ENCODE data around the gene ADARB1.
"Not testable (repeated sequence)": the region's sequence is repeated elsewhere in the genome, so short reads cannot be mapped to it uniquely, and the experiment has no call there.

ADARB1 gene

DNA sequence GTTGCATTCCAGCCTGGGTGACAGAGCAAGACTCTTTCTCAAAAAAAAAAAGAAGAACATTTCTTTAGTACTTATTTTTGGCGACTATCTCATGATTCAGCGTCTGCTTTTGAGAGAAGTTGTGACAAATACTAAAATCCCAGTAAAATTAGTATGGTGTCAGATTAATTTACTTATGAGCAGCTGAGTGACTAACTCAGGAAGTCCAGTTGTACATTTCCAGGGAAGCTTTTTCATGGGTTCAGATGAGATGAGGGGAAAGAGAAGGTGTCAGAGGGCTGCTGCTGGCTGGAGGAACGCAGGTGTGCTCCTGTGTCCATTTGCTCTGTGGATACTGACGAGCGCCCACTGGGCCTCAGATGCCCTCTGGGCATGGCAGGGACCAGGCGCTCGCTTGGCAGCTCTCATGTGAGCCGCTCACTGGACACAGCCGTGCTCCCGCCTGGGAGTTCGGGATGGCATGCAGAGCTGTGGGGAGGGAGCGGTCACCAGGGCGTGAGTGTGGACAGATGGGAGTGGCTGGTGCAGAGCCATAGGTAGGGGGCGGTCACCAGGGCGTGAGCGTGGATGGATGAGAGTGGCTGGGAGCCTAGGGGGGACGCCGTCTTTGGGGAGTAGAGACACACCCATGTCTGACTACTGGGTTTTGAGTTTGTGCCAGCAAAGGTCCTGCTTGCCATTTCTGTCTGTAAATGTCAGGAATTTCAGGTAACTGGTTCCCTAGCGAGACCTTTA, 55.0 kb downstream of the ADARB1 start:
- Histone ChIP-seq H3K36me3 (ENCODE audit: control insufficient read depth, insufficient read depth, low read length) (peaks cover 6% of the 10 kb centered on the region), H3K4me3 (ENCODE audit: extremely low read depth, insufficient read depth, low read length, poor library complexity, severe bottlenecking) (no peak overlapping the region), H3K27ac (ENCODE audit: low read depth, low read length, severe bottlenecking) (no peak overlapping the region), H3K4me1 (ENCODE audit: control insufficient read depth, insufficient read depth, low read length, poor library complexity, severe bottlenecking) (peaks cover 12% of the 10 kb centered on the region), H3K9me3 (ENCODE audit: control insufficient read depth, low read length) (no peaks in the 10 kb centered on the region)
- 89 to 93% methylated on average over 11 to 17 of the region's 19 CpGs for WGBS, 2 experiments (ENCODE audit: insufficient coverage in 2 of 2)

DNA sequence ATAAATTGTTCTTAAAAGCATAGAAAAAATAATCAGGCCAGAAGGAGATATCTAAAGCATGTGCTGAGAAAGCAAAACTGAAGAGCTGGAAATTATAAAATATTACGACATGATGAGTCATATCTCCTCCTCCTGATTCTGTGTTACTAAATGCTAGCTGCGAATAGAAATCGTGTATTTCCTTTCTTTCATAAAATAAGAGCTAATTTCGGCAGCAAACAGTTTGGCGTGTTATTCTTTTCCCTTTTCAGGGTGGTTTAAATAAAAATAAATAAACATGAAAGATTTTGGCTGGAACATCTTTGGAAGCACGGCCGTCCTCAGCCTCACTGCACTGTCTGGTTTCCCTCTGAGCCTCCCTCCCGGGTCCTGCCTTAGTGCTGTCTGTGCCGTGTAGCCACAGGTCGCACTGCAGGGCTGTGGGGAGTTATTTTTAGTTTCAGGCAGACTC, 56.0 kb downstream of the ADARB1 start:
- H3K36me3 ChIP-seq (ENCODE audit: control insufficient read depth, insufficient read depth, low read length): peaks cover 6% of the 10 kb centered on the region
- no peaks in the 10 kb centered on the region for H3K9me3 ChIP-seq (ENCODE audit: control insufficient read depth, low read length)
- H3K27ac ChIP-seq (ENCODE audit: low read depth, low read length, severe bottlenecking): no peak overlapping the region
- no peak overlapping the region for H3K4me3 ChIP-seq (ENCODE audit: extremely low read depth, insufficient read depth, low read length, poor library complexity, severe bottlenecking)
- WGBS, 2 experiments (ENCODE audit: insufficient coverage in 2 of 2): 92 to 94% methylated on average over 4 to 7 of the region's 10 CpGs
- H3K4me1 ChIP-seq (ENCODE audit: control insufficient read depth, insufficient read depth, low read length, poor library complexity, severe bottlenecking): peaks cover 14% of the 10 kb centered on the region

- no peak overlapping the region for H3K27ac ChIP-seq (ENCODE audit: low read depth, low read length, severe bottlenecking)
- no peak overlapping the region for H3K4me3 ChIP-seq (ENCODE audit: extremely low read depth, insufficient read depth, low read length, poor library complexity, severe bottlenecking)
- 93 to 94% methylated on average over 10 to 14 of the region's 17 CpGs for WGBS, 2 experiments (ENCODE audit: insufficient coverage in 2 of 2)
- no peaks in the 10 kb centered on the region for H3K9me3 ChIP-seq (ENCODE audit: control insufficient read depth, low read length)
- H3K4me1 ChIP-seq (ENCODE audit: control insufficient read depth, insufficient read depth, low read length, poor library complexity, severe bottlenecking): peaks cover 26% of the 10 kb centered on the region
- peaks cover 6% of the 10 kb centered on the region for H3K36me3 ChIP-seq (ENCODE audit: control insufficient read depth, insufficient read depth, low read length)
Measured at GRCh38 chr21:45131537-45131999, 57.2 kb downstream of the ADARB1 start.

DNA sequence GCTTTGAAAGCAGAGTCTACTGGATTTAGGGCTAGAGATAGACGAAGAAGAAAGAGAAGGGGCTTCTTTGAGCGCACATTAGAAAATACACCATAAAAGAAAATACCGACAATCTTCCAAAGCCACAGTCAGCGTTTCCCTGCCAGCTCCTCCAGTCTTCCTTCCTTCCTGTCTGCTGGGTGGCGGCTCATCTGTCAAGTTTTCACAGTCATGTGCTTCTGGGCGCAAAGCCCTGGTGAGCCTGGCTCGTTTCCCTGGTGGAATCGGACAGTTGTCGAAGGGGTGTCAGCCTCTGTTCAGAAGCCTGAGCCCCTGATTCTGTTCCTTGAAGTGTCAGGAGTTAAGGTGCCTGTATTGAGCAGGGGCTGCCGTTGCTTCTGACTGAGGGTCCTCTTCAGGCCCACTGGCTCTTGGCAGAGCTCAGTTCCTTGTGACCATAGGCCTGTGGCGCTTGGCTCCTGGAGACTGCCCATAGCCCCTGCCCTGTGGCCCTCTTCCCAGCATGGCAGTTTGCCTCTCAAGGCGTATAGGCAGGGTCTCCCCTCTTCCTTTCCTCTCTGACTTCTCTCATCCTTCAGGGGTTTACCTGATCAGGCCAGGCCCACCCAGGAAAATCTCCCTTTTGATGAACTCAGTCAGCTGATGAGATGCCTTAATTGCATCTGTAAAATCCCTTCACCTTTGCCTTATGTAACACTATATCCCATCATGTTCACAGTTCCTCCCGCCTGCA, 58.6 kb downstream of the ADARB1 start:
- Histone ChIP-seq H3K36me3 (ENCODE audit: control insufficient read depth, insufficient read depth, low read length) (peaks cover 6% of the 10 kb centered on the region), H3K4me1 (ENCODE audit: control insufficient read depth, insufficient read depth, low read length, poor library complexity, severe bottlenecking) (peaks cover 27% of the 10 kb centered on the region), H3K4me3 (ENCODE audit: extremely low read depth, insufficient read depth, low read length, poor library complexity, severe bottlenecking) (no peak overlapping the region), H3K9me3 (ENCODE audit: control insufficient read depth, low read length) (no peaks in the 10 kb centered on the region), H3K27ac (ENCODE audit: low read depth, low read length, severe bottlenecking) (no peak overlapping the region)
- 94% methylated on average over 10 of the region's 13 CpGs for WGBS, 2 experiments (ENCODE audit: insufficient coverage in 2 of 2)

DNA sequence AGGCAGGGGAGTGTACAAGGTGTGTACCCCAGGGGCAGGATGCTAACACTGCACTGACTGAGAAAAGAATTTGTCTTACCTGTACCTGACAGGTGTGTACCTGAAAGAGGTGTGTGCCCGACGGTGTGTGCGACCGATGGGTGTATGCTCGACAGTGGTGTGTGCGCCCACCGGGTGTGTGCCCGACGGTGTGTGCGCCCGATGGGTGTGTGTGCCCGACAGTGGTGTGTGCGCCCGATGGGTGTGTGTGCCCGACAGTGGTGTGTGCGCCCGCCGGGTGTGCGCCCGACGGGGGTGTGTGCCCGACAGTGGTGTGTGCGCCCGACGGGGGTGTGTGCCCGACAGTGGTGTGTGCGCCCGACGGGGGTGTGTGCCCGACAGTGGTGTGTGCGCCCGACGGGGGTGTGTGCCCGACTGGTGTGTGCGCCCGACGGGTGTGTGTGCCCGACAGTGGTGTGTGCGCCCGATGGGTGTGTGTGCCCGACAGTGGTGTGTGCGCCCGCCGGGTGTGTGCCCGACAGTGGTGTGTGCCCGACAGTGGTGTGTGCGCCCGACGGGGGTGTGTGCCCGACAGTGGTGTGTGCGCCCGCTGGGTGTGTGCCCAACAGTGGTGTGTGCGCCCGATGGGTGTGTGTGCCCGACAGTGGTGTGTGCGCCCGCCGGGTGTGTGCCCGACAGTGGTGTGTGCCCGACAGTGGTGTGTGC, 59.3 kb downstream of the ADARB1 start:
- not testable (repeated sequence) for H3K9me3 ChIP-seq (ENCODE audit: control insufficient read depth, low read length); H3K27ac ChIP-seq (ENCODE audit: low read depth, low read length, severe bottlenecking); H3K4me3 ChIP-seq (ENCODE audit: extremely low read depth, insufficient read depth, low read length, poor library complexity, severe bottlenecking); H3K36me3 ChIP-seq (ENCODE audit: control insufficient read depth, insufficient read depth, low read length)
- H3K4me1 ChIP-seq (ENCODE audit: control insufficient read depth, insufficient read depth, low read length, poor library complexity, severe bottlenecking): peaks cover 27% of the 10 kb centered on the region
- 97 to 99% methylated on average over 19 to 49 of the region's 60 CpGs for WGBS, 2 experiments (ENCODE audit: insufficient coverage in 2 of 2)

DNA sequence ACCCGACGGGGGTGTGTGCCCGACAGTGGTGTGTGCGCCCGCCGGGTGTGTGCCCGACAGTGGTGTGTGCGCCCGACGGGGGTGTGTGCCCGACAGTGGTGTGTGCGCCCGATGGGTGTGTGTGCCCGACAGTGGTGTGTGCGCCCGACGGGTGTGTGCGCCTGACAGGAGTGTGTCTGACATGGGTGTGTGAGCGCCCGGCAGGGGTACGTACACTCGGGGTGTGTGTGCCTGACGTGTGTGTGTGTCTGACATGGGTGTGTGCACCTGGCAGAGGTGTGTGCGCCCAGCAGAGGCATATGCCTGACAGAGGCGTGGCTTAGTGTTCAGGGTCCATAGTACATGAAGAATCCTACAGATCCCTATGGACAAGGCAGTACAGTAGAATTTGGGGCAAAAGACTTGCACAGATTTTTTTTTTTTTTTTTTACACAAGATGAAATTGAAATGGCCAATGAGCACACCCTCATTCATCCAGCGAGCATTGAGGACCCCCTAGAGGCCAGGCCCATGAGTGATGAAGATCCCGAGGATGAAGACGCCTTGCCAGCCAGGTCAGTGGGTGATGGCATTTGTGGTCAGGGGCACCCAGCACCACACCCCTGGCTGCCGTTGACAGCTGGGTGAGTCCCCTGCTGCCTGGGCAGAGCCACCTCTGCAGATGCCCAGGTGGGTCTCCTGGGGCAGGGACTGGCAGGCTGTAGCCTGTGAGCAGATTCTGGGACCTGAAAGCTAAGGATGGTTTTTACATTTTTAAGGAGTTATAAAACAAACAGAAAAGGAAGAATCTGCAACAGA, 60.1 kb downstream of the ADARB1 start:
- Histone ChIP-seq H3K4me1 (ENCODE audit: control insufficient read depth, insufficient read depth, low read length, poor library complexity, severe bottlenecking) (peaks cover 20% of the 10 kb centered on the region), H3K27ac (ENCODE audit: low read depth, low read length, severe bottlenecking) (no peak overlapping the region), H3K9me3 (ENCODE audit: control insufficient read depth, low read length) (no peaks in the 10 kb centered on the region), H3K36me3 (ENCODE audit: control insufficient read depth, insufficient read depth, low read length) (peaks cover 6% of the 10 kb centered on the region), H3K4me3 (ENCODE audit: extremely low read depth, insufficient read depth, low read length, poor library complexity, severe bottlenecking) (no peak overlapping the region)
- 96 to 97% methylated on average over 17 to 21 of the region's 29 CpGs for WGBS, 2 experiments (ENCODE audit: insufficient coverage in 2 of 2)

DNA sequence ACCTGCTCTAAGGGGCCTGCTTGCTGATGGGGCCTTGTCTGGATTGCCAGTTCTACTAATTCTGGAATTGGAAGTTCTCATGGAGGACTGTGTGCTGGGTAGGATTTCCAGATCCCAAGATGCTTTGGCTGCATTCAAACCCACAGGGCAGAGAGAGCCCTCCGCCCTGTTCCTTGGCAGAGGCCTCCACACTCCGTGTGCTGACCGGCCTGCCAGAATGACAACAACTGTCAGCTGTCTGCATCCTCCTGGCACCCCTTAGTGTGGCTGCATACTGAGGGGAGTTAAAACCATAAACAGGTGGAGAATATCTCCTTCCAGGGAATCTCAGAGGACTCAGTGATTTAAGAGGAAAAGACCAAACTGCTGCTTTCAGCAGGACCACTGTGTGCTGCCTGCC, 60.7 kb downstream of the ADARB1 start:
- Histone ChIP-seq H3K27ac (ENCODE audit: low read depth, low read length, severe bottlenecking) (no peak overlapping the region), H3K9me3 (ENCODE audit: control insufficient read depth, low read length) (no peaks in the 10 kb centered on the region)
- WGBS, 2 experiments (ENCODE audit: insufficient coverage in 2 of 2): 92 to 100% methylated on average over 3 of the region's 3 CpGs

DNA sequence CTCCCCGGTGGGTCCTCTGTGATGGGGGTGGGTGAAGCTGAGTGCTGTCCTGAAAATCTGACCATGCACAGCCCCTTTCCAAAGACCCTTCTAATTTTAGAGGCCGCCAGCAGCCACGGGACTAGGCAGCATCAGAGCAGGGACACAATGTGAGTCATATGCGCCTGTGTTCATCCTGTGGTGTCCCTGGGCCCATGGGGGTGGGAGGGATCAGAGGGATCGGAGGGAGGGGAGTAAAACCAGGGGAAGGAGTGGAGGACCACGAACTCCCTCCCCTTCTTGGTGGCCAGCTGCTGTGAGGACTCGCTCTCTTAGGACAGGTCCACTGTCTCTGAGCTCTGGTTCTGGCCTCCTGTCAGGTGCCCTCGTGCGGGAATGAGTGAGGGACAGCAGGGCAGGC, 61.5 kb downstream of the ADARB1 start:
- WGBS, 2 experiments (ENCODE audit: insufficient coverage in 2 of 2): 78 to 92% methylated on average over 3 to 6 of the region's 9 CpGs
- no peak overlapping the region for H3K4me3 ChIP-seq (ENCODE audit: extremely low read depth, insufficient read depth, low read length, poor library complexity, severe bottlenecking)
- H3K36me3 ChIP-seq (ENCODE audit: control insufficient read depth, insufficient read depth, low read length): peaks cover 6% of the 10 kb centered on the region
- no peak overlapping the region for H3K27ac ChIP-seq (ENCODE audit: low read depth, low read length, severe bottlenecking)
- no peaks in the 10 kb centered on the region for H3K9me3 ChIP-seq (ENCODE audit: control insufficient read depth, low read length)
- H3K4me1 ChIP-seq (ENCODE audit: control insufficient read depth, insufficient read depth, low read length, poor library complexity, severe bottlenecking): peaks cover 19% of the 10 kb centered on the region

More for the DNA sequence above, 60.7 kb downstream of the ADARB1 start:
- Histone ChIP-seq H3K36me3 (ENCODE audit: control insufficient read depth, insufficient read depth, low read length) (peaks cover 6% of the 10 kb centered on the region), H3K4me1 (ENCODE audit: control insufficient read depth, insufficient read depth, low read length, poor library complexity, severe bottlenecking) (peaks cover 19% of the 10 kb centered on the region), H3K4me3 (ENCODE audit: extremely low read depth, insufficient read depth, low read length, poor library complexity, severe bottlenecking) (no peak overlapping the region)

GRCh38 chr21:45136500-45136899, 62.1 kb downstream of the ADARB1 start:
- WGBS, 2 experiments (ENCODE audit: insufficient coverage in 2 of 2): 93 to 97% methylated on average over 7 of the region's 8 CpGs
- peaks cover 4% of the 10 kb centered on the region for H3K36me3 ChIP-seq (ENCODE audit: control insufficient read depth, insufficient read depth, low read length)
- no peak overlapping the region for H3K4me3 ChIP-seq (ENCODE audit: extremely low read depth, insufficient read depth, low read length, poor library complexity, severe bottlenecking)
- no peak overlapping the region for H3K27ac ChIP-seq (ENCODE audit: low read depth, low read length, severe bottlenecking)
- peaks cover 19% of the 10 kb centered on the region for H3K4me1 ChIP-seq (ENCODE audit: control insufficient read depth, insufficient read depth, low read length, poor library complexity, severe bottlenecking)
- H3K9me3 ChIP-seq (ENCODE audit: control insufficient read depth, low read length): no peaks in the 10 kb centered on the region

DNA sequence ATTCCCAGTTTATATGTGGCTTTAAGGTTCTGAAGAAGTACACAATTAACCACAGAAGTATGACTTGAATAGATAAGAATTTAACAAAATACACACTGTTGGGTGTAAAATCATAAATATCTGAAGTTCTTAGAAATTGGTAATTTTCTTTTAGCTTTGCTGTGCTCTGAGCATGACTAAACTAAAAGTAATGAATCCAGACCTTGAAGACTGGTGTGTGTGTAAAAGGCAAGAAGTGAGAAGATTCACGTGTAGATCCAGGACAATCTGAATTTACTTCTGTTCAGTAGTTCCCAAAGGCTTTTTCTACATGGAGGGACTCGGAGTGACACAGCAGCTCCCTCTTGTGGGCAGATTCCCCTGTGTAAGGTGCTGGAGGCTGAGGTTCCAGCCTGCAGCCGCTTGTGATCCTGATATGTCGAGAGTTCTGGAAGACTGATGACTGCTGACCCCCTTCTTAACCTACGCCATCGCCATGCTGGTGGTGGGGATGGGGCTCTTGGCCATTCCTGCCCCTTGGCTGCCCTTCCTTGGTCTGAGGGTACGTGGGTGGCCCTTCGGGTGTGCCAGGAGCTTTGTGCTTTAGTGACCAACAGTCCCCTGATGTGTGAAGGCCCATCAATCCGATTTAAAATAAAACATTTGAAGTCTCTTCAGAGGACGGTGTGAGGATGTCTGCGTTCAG, 62.7 kb downstream of the ADARB1 start:
- Histone ChIP-seq H3K4me1 (ENCODE audit: control insufficient read depth, insufficient read depth, low read length, poor library complexity, severe bottlenecking) (peaks cover 19% of the 10 kb centered on the region), H3K27ac (ENCODE audit: low read depth, low read length, severe bottlenecking) (no peak overlapping the region), H3K4me3 (ENCODE audit: extremely low read depth, insufficient read depth, low read length, poor library complexity, severe bottlenecking) (no peak overlapping the region), H3K36me3 (ENCODE audit: control insufficient read depth, insufficient read depth, low read length) (no peaks in the 10 kb centered on the region), H3K9me3 (ENCODE audit: control insufficient read depth, low read length) (no peaks in the 10 kb centered on the region)
- 56 to 65% methylated on average over 6 to 7 of the region's 11 CpGs for WGBS, 2 experiments (ENCODE audit: insufficient coverage in 2 of 2)

Measured in mesodermal cell (in vitro differentiated cells).